Activated T-cell treated with anti-CD3 and anti-CD28 coated beads, Interleukin-2, amount 50 U/mL, for 24 hours (primary cell): Measurements from ENCODE around the gene ACVRL1.

Source experiments
- DNase-seq: peaks from one replicate; pipeline ENCODE4 v3.0.0-alpha.2; 2020
- H3K27ac Mint-ChIP-seq: 2 replicates; pipeline ENCODE4 v1.8.0; 2020; ENCODE audit warnings: mild to moderate bottlenecking, mixed read lengths
- H3K27me3 Mint-ChIP-seq: 2 replicates; pipeline ENCODE4 v1.8.0; 2020; ENCODE audit warnings: mixed read lengths
- H3K36me3 Mint-ChIP-seq: 2 replicates; pipeline ENCODE4 v1.8.0; 2020; ENCODE audit warnings: low read depth, mixed read lengths
- H3K4me1 Mint-ChIP-seq: 2 replicates; pipeline ENCODE4 v1.8.0; 2020; ENCODE audit warnings: low read depth, mixed read lengths
- H3K4me3 Mint-ChIP-seq: 2 replicates; pipeline ENCODE4 v1.8.0; 2020; ENCODE audit warnings: mild to moderate bottlenecking, moderate library complexity, mixed read lengths
- H3K9me3 Mint-ChIP-seq: 2 replicates; pipeline ENCODE4 v1.8.0; 2020; ENCODE audit warnings: mixed read lengths

ACVRL1 gene

GRCh38 chr12:51949342-51950030, 42.2 kb downstream of the ACVRL1 start:
- DNase-seq = no peak
- H3K9me3 Mint-ChIP-seq = peaks cover 2% of the 10 kb centered on the region
- peaks cover 27% of the 10 kb centered on the region for H3K4me1 Mint-ChIP-seq
- H3K27me3 Mint-ChIP-seq = peaks cover 8% of the 10 kb centered on the region
- no peak overlapping the region for H3K4me3 Mint-ChIP-seq
- no peak overlapping the region for H3K27ac Mint-ChIP-seq
- no peaks in the 10 kb centered on the region for H3K36me3 Mint-ChIP-seq

GRCh38 chr12:51950682-51951198, 43.4 kb downstream of the ACVRL1 start:
- H3K27ac Mint-ChIP-seq = peak overlapping the region; percentile 85
- H3K27me3 Mint-ChIP-seq = peaks cover 8% of the 10 kb centered on the region
- H3K9me3 Mint-ChIP-seq = no peaks in the 10 kb centered on the region
- peak overlapping the region; percentile 85 for H3K4me3 Mint-ChIP-seq
- DNase-seq = no peak
- H3K4me1 Mint-ChIP-seq = peaks cover 39% of the 10 kb centered on the region
- H3K36me3 Mint-ChIP-seq = no peaks in the 10 kb centered on the region

- Mint-ChIP-seq H3K9me3 (no peaks in the 10 kb centered on the region), H3K27me3 (peaks cover 8% of the 10 kb centered on the region), H3K27ac (peak within 1 kb of the TSS; percentile 85), H3K36me3 (no peaks in the 10 kb centered on the region), H3K4me1 (peaks cover 43% of the 10 kb centered on the region), H3K4me3 (peak within 1 kb of the TSS; percentile 85)
- peak; percentile 92 for DNase-seq
These were observed 44.0 kb downstream of the ACVRL1 start, which contains the start of gene ACVR1B for GRCh38 chr12:51951199-51951842. TSS of gene ACVR1B (plus strand) at chr12:51951699. CDS start at chr12:51951744, 45 bp downstream.

- peak; percentile 48 for DNase-seq
- H3K4me3 Mint-ChIP-seq = peak overlapping the region; percentile 79
- no peaks in the 10 kb centered on the region for H3K36me3 Mint-ChIP-seq
- peaks cover 8% of the 10 kb centered on the region for H3K27me3 Mint-ChIP-seq
- peaks cover 43% of the 10 kb centered on the region for H3K4me1 Mint-ChIP-seq
- peak overlapping the region; percentile 69 for H3K27ac Mint-ChIP-seq
- H3K9me3 Mint-ChIP-seq = no peaks in the 10 kb centered on the region
These were observed 44.8 kb downstream of the ACVRL1 start for GRCh38 chr12:51951843-51952722.

GRCh38 chr12:51953089-51953488, 45.8 kb downstream of the ACVRL1 start:
- H3K4me3 Mint-ChIP-seq = peak overlapping the region; percentile 79
- H3K9me3 Mint-ChIP-seq = no peaks in the 10 kb centered on the region
- no peaks in the 10 kb centered on the region for H3K36me3 Mint-ChIP-seq
- peaks cover 8% of the 10 kb centered on the region for H3K27me3 Mint-ChIP-seq
- no peak for DNase-seq
- peak overlapping the region; percentile 0 for H3K27ac Mint-ChIP-seq
- peaks cover 47% of the 10 kb centered on the region for H3K4me1 Mint-ChIP-seq

- DNase-seq = no peak
- Mint-ChIP-seq H3K36me3 (no peaks in the 10 kb centered on the region), H3K27ac (no peak overlapping the region), H3K27me3 (peaks cover 8% of the 10 kb centered on the region), H3K9me3 (no peaks in the 10 kb centered on the region), H3K4me3 (peak overlapping the region; percentile 79), H3K4me1 (peaks cover 48% of the 10 kb centered on the region)
These were observed 46.6 kb downstream of the ACVRL1 start for GRCh38 chr12:51953864-51954263.

- Mint-ChIP-seq H3K27ac (no peak overlapping the region), H3K4me1 (peaks cover 53% of the 10 kb centered on the region), H3K9me3 (no peaks in the 10 kb centered on the region), H3K27me3 (peaks cover 5% of the 10 kb centered on the region), H3K4me3 (no peak overlapping the region), H3K36me3 (peaks cover 6% of the 10 kb centered on the region)
- no peak for DNase-seq
These were observed 47.5 kb downstream of the ACVRL1 start for GRCh38 chr12:51954561-51955361.

- DNase-seq = no peak
- Mint-ChIP-seq H3K36me3 (peaks cover 14% of the 10 kb centered on the region), H3K27me3 (no peaks in the 10 kb centered on the region), H3K4me1 (peaks cover 57% of the 10 kb centered on the region), H3K9me3 (no peaks in the 10 kb centered on the region), H3K4me3 (no peak overlapping the region), H3K27ac (no peak overlapping the region)
These were observed 48.4 kb downstream of the ACVRL1 start for GRCh38 chr12:51955702-51956101.

- Mint-ChIP-seq H3K4me1 (peaks cover 59% of the 10 kb centered on the region), H3K9me3 (no peaks in the 10 kb centered on the region)
- no peak for DNase-seq
These were observed 51.2 kb downstream of the ACVRL1 start for GRCh38 chr12:51958542-51958941.

GRCh38 chr12:51959211-51959610, 51.9 kb downstream of the ACVRL1 start:
- no peak for DNase-seq
- Mint-ChIP-seq H3K4me3 (no peak overlapping the region), H3K27me3 (no peaks in the 10 kb centered on the region), H3K9me3 (no peaks in the 10 kb centered on the region), H3K36me3 (peaks cover 24% of the 10 kb centered on the region), H3K4me1 (peaks cover 52% of the 10 kb centered on the region), H3K27ac (peak overlapping the region; percentile 8)

More at GRCh38 chr12:51958542-51958941, 51.2 kb downstream of the ACVRL1 start:
- no peaks in the 10 kb centered on the region for H3K27me3 Mint-ChIP-seq
- H3K36me3 Mint-ChIP-seq = peaks cover 22% of the 10 kb centered on the region
- no peak overlapping the region for H3K27ac Mint-ChIP-seq
- H3K4me3 Mint-ChIP-seq = no peak overlapping the region

- Mint-ChIP-seq H3K4me1 (peaks cover 48% of the 10 kb centered on the region), H3K36me3 (peaks cover 26% of the 10 kb centered on the region), H3K9me3 (no peaks in the 10 kb centered on the region), H3K27me3 (no peaks in the 10 kb centered on the region), H3K27ac (no peak overlapping the region), H3K4me3 (no peak overlapping the region)
- no peak for DNase-seq
These were observed 52.6 kb downstream of the ACVRL1 start for GRCh38 chr12:51959921-51960320.

GRCh38 chr12:51960488-51960887, 53.2 kb downstream of the ACVRL1 start:
- H3K27ac Mint-ChIP-seq = no peak overlapping the region
- H3K36me3 Mint-ChIP-seq = peaks cover 26% of the 10 kb centered on the region
- no peak for DNase-seq
- peaks cover 43% of the 10 kb centered on the region for H3K4me1 Mint-ChIP-seq
- H3K4me3 Mint-ChIP-seq = no peak overlapping the region
- no peaks in the 10 kb centered on the region for H3K27me3 Mint-ChIP-seq
- no peaks in the 10 kb centered on the region for H3K9me3 Mint-ChIP-seq

GRCh38 chr12:51960890-51961289, 53.6 kb downstream of the ACVRL1 start:
- Mint-ChIP-seq H3K4me3 (no peak overlapping the region), H3K36me3 (peaks cover 26% of the 10 kb centered on the region), H3K4me1 (peaks cover 39% of the 10 kb centered on the region), H3K27ac (no peak overlapping the region), H3K27me3 (no peaks in the 10 kb centered on the region), H3K9me3 (no peaks in the 10 kb centered on the region)
- DNase-seq = no peak

- Mint-ChIP-seq H3K27ac (no peak overlapping the region), H3K27me3 (no peaks in the 10 kb centered on the region), H3K4me3 (no peak overlapping the region), H3K9me3 (no peaks in the 10 kb centered on the region), H3K36me3 (peaks cover 26% of the 10 kb centered on the region), H3K4me1 (peaks cover 37% of the 10 kb centered on the region)
- DNase-seq = no peak
These were observed 54.5 kb downstream of the ACVRL1 start for GRCh38 chr12:51961834-51962233.
